CD4-positive, alpha-beta T cell (primary cell): ENCODE data around the gene KIF5A. TPM values are rescaled to one million over a fixed set of nuclear protein-coding genes. Genes with fewer than 3 reads are reported as not detected.
A peak's percentile ranks its signal among the peaks of the same experiment; 100 is the strongest.

ENCODE experiments used
- ATAC-seq: fragments of 200-7000 bp; cut with Tn5 transposase; one replicate; pipeline ENCODE4 v1.10.0; 2022; ENCODE audit warnings: mild to moderate bottlenecking; ENCODE audit not compliant: poor library complexity
- CTCF ChIA-PET: fragments of 350-600 bp; sonication (Branson Sonifier 250); formaldehyde crosslinking; loops from one replicate; lab custom pipeline; 2021; ENCODE audit warnings: antibody characterized with exemption, inconsistent platforms; lab: Charles Lee
- POLR2A ChIA-PET: fragments of 350-600 bp; sonication (Branson Sonifier 250); formaldehyde crosslinking; loops from one replicate; lab custom pipeline; 2021; ENCODE audit warnings: antibody characterized with exemption, inconsistent platforms; lab: Charles Lee
- DNase-seq, 14 experiments: peaks; one replicate each; pipeline ENCODE4 v3.0.0-alpha.2; 2013 to 2020; ENCODE audit warnings: mixed read lengths in 2 of 14
- H3K27ac ChIP-seq, 2 donors: one replicate each; pipeline versions ENCODE4 v1.5.1 to v1.7.0; 2013; ENCODE audit warnings: low read length in 2 of 2, low read depth in 1 of 2, mild to moderate bottlenecking in 1 of 2
- H3K27me3 ChIP-seq, 2 experiments: 1 replicate in 1 of 2; 2 replicates in 1 of 2; pipeline versions ENCODE4 v1.6.1 to v1.7.0; 2013; ENCODE audit warnings: low read length in 2 of 2, control low read depth in 1 of 2, mild to moderate bottlenecking in 1 of 2, moderate library complexity in 1 of 2; ENCODE audit not compliant: insufficient read depth in 2 of 2, control insufficient read depth in 1 of 2
- H3K36me3 ChIP-seq: one replicate; pipeline ENCODE4 v1.6.1; 2013; ENCODE audit warnings: low read length, control low read depth; ENCODE audit not compliant: insufficient read depth
- H3K4me1 ChIP-seq: one replicate; pipeline ENCODE4 v1.6.1; 2013; ENCODE audit warnings: low read length, control low read depth; ENCODE audit not compliant: insufficient read depth
- H3K4me3 ChIP-seq: one replicate; pipeline ENCODE4 v1.5.1; 2013; ENCODE audit warnings: mild to moderate bottlenecking, low read length, moderate library complexity
- H3K9me3 ChIP-seq, 2 experiments: 1 replicate in 1 of 2; 2 replicates in 1 of 2; pipeline versions ENCODE4 v1.6.1 to v1.7.0; 2013; ENCODE audit warnings: low read length in 2 of 2, mild to moderate bottlenecking in 2 of 2, control low read depth in 1 of 2, moderate library complexity in 1 of 2; ENCODE audit not compliant: control insufficient read depth in 1 of 2, insufficient read depth in 1 of 2
- H3K27ac Mint-ChIP-seq: one replicate; pipeline ENCODE4 v1.8.0; 2020; ENCODE audit warnings: mixed read lengths
- H3K27me3 Mint-ChIP-seq: one replicate; pipeline ENCODE4 v1.8.0; 2021; ENCODE audit warnings: mixed read lengths
- H3K36me3 Mint-ChIP-seq: one replicate; pipeline ENCODE4 v1.8.0; 2021; ENCODE audit warnings: low read depth, mixed read lengths
- H3K4me1 Mint-ChIP-seq: one replicate; pipeline ENCODE4 v1.8.0; 2021; ENCODE audit warnings: low read depth, mixed read lengths
- H3K4me3 Mint-ChIP-seq: one replicate; pipeline ENCODE4 v1.8.0; 2020; ENCODE audit warnings: mild to moderate bottlenecking, mixed read lengths
- H3K9me3 Mint-ChIP-seq: one replicate; pipeline ENCODE4 v1.8.0; 2020; ENCODE audit warnings: mixed read lengths
- intact Hi-C, 2 experiments: fragments of 100-400 bp; cut with DNase I in 1 of 2; cut with micrococcal nuclease in 1 of 2; formaldehyde crosslinking; loops; one replicate each; pipeline versions ENCODE4 v1.15.1 to v1.9.0; 2023 to 2025; cut with DNase I, micrococcal nuclease
- total RNA-seq, 174 experiments: library from RNA in 2 of 174; stranded (reverse) in 2 of 174; gene quantifications; one replicate each; pipeline ENCODE4 v1.2.3 and lab custom pipeline; 2021 to 2026
- TF ChIP-seq, protein P1 (sequence below): fragments of 200-600 bp; IDR thresholded peaks from one replicate; pipeline ENCODE4 v1.8.0; 2022; ENCODE audit warnings: antibody characterized with exemption, mild to moderate bottlenecking

KIF5A gene
- total RNA-seq, 2 experiments from 2014 or later, result 0.39 to 0.47 TPM

DNA sequence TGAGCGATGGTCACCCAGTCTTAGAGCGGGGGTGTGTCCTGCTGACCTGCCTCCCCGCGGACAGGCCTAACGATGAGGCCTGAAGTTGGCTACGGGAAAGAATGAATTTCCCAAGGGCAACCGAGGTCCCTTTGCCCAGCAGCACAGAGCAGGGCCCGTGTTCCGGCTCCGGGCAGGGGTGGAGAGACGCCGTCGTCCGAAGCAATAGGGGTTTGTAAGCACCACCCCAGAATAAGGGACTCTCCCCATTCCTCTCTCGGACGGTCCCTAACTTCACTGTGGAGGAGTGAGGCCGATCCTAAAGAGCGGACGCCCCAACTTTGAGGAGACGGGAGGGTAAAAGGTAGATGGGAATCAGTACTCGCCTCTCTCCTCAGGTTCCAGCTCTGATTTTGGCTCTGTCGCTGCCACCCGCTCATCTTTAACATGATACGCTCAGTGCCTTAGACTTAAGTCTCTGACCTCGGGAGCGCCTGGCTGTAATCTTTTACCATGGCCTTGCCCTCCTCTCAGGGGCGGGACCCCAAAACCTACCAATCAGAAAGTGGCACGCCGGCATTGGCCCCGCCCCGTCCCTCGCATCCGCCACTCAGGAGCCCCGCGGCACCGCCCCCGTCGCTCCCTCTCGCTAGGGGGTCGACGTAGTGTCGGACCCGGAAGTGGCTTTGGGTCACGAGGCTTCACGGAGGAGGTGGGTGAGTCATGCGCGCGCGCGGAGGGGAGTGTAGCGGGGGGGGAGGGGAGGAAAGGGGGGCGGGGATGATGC is 29.6 kb upstream of the KIF5A start, which contains the start of gene DDIT3:
Gene DDIT3 (minus strand): TSS at position 462 of the 766 bp plus-strand sequence. CDS start 3,108 bp downstream, outside the sequence.
- peak within 1 kb of the TSS; percentile 100 for H3K27ac Mint-ChIP-seq
- H3K27me3 Mint-ChIP-seq, result no peaks in the 10 kb centered on the region
- Histone ChIP-seq H3K27ac (peak within 1 kb of the TSS; percentile 97 to 99), H3K4me3 (peak within 1 kb of the TSS; percentile 100), H3K36me3 (peaks cover 41% of the 10 kb centered on the region), H3K27me3 (no peaks in the 10 kb centered on the region), H3K4me1 (peaks cover 66% of the 10 kb centered on the region), H3K9me3 (no peaks in the 10 kb centered on the region)
- TF ChIP-seq, protein P1, sequence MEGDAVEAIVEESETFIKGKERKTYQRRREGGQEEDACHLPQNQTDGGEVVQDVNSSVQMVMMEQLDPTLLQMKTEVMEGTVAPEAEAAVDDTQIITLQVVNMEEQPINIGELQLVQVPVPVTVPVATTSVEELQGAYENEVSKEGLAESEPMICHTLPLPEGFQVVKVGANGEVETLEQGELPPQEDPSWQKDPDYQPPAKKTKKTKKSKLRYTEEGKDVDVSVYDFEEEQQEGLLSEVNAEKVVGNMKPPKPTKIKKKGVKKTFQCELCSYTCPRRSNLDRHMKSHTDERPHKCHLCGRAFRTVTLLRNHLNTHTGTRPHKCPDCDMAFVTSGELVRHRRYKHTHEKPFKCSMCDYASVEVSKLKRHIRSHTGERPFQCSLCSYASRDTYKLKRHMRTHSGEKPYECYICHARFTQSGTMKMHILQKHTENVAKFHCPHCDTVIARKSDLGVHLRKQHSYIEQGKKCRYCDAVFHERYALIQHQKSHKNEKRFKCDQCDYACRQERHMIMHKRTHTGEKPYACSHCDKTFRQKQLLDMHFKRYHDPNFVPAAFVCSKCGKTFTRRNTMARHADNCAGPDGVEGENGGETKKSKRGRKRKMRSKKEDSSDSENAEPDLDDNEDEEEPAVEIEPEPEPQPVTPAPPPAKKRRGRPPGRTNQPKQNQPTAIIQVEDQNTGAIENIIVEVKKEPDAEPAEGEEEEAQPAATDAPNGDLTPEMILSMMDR, result no peak
- H3K9me3 Mint-ChIP-seq, result no peaks in the 10 kb centered on the region
- ChIA-PET POLR2A (interaction anchor here (0.8 to 2.9 kb wide), 18 partner anchors 21 to 1402 kb away, joined by 3 to 61 read pairs (median 4); partner anchors contain the start of genes ARHGAP9, CDK4, GLI1 and MARS1), CTCF (interaction anchor here (1.0 to 2.0 kb wide), 5 partner anchors 18 to 63 kb away, joined by 3 to 8 read pairs (median 3); partner anchors contain the start of gene GLI1)
- peak; percentile 78 for ATAC-seq
- peaks cover 64% of the 10 kb centered on the region for H3K4me1 Mint-ChIP-seq
- peak; percentile 98 to 100 (median 99) for DNase-seq
- peaks cover 81% of the 10 kb centered on the region for H3K36me3 Mint-ChIP-seq
- intact Hi-C loops, result loop anchor here (1.0 to 5.0 kb wide), 5 partner anchors 41 to 422 kb away; partner anchors contain the start of genes ARHGAP9 (in 1 of the 2), ATP23 (in 1 of the 2) and CDK4 (in 1 of the 2)
- H3K4me3 Mint-ChIP-seq, result peak within 1 kb of the TSS; percentile 95

DNA sequence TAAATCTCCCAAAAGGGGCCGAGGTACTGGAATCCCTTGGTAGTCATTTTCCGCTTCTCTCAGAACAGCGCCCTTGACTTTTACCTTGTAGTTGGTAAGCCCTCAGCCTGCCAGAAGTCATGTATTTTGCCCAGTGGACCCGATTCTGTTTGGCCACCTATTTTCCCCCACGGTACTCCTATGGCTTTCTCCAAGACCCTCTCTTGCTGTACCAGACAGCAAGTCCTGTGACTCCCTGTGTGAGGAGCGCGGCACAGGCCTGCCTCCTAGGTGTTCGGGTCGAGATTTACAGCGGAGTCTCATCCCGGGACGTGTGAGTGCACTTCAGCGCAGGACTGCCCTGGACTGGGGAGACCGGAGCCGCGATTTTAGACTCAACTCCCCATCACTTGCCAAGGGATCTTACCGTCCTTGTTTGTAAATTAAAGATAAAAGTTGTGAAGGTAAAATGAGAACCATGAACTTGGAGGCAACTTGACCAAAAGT is 28.3 kb upstream of the KIF5A start:
- H3K4me1 Mint-ChIP-seq, result peaks cover 64% of the 10 kb centered on the region
- no peaks in the 10 kb centered on the region for H3K27me3 Mint-ChIP-seq
- no peaks in the 10 kb centered on the region for H3K9me3 Mint-ChIP-seq
- TF ChIP-seq, protein P1, result no peak
- ChIA-PET POLR2A (interaction anchor here (1.2 to 2.9 kb wide), 4 partner anchors 43 to 220 kb away, joined by 3 to 61 read pairs (median 10); partner anchors contain the start of genes ARHGAP9 and GLI1), CTCF (interaction anchor here (1.3 kb wide), 2 partner anchors 59 to 62 kb away, joined by 3 read pairs; no protein-coding TSS in a partner anchor)
- H3K36me3 Mint-ChIP-seq, result peaks cover 76% of the 10 kb centered on the region
- Histone ChIP-seq H3K4me1 (peaks cover 76% of the 10 kb centered on the region), H3K36me3 (peaks cover 40% of the 10 kb centered on the region), H3K27ac (peak overlapping the region; percentile 96 to 97), H3K9me3 (no peaks in the 10 kb centered on the region), H3K27me3 (no peaks in the 10 kb centered on the region), H3K4me3 (peak overlapping the region; percentile 66)
- intact Hi-C loops, result loop anchor here (2.0 to 5.0 kb wide), 4 partner anchors 25 to 421 kb away; partner anchors contain the start of genes ATP23 (in 1 of the 2), CDK4 (in 1 of the 2) and DCTN2 (in 1 of the 2)
- ATAC-seq (no peak), DNase-seq (peak in 7 of 14 experiments; percentile 14 to 62 (median 22))
- H3K4me3 Mint-ChIP-seq, result peak overlapping the region; percentile 95
- peak overlapping the region; percentile 100 for H3K27ac Mint-ChIP-seq
